HG03095 (cell line): ENCODE data around the gene NAV2.

ENCODE experiments used
- ATAC-seq: cut with Tn5 transposase; IDR thresholded peaks from one replicate; pipeline ENCODE4 v1.9.1; 2021; ENCODE audit warnings: moderate library complexity; ENCODE audit not compliant: unreplicated experiment

The NAV2 gene

DNA sequence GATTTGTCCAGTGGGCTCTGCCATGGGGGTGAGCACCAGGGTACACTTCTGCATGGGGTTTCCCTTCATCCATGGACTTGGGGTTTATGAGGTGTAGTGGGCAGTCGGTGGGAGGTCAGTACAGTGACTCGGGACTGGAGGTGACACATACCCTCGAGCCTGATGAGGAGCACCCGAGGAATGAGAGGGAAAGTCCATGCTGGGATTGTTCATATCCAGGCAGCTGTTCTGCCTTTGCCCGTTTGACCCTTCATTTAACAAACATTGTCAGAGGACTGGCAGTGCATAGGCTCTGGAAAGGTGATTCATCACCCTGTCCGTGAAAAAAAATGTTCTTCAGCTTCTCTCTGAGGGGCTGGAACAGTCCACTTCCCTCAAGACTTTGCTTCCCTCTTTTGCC is 2.7 kb downstream of the NAV2 start:
- no peak for ATAC-seq

DNA sequence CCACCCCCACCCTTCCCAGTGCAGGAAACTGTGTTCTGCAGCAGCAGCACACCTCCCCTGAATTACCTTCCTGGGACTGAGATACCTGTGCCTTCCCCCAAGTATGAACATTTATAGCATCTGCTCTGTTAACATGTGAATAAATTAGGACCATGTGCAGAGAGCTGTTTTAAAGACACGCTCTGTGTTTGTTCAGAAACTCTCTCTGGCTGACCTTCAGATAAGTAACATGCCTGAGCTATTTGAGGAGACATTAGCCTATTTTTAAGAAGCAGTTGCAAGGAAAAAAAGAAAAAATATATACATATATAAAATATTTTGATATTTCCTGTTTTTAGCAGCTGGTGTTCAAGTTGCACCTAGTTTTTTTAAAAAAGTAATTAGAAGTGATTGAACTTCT is 5.4 kb downstream of the NAV2 start:
- no peak for ATAC-seq

DNA sequence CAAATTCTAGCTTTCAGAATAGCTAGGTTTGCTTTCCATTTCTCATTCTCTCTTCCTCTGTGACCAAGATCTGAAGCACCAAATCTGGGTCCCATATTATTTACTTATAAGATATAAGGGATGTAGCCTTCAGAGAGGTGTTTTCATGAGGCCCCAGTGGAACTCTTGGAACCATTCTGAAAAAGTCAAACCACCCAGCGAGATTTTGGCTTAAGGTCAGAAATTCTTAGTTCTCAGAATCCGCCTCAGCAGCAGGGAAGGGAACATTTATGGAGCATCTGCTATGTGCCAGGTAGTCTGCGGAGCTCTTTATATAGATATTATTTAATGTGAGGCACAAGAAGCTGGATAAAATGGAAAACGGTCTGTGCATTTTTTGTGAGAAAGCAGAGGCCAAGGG is 6.3 kb downstream of the NAV2 start:
- no peak for ATAC-seq

DNA sequence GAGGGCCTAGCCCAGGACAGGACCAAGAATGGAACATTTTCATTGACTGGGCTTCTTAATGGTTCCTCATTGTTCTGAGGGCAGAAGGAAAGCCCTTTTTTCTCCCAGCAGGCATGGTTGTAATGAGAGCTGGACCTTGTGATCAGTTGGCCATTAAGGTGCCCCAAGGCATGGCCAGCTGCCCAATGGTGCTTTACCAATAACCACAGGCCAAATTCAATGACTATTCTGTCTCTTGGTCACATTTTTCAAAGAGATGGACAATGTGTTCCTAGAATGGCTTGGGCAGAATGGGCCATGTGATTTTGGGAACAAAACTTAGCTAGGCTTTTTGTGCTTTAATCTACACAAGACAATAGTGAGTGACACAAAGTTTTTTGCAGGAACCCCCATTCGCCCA is 7.3 kb downstream of the NAV2 start:
- ATAC-seq: no peak

DNA sequence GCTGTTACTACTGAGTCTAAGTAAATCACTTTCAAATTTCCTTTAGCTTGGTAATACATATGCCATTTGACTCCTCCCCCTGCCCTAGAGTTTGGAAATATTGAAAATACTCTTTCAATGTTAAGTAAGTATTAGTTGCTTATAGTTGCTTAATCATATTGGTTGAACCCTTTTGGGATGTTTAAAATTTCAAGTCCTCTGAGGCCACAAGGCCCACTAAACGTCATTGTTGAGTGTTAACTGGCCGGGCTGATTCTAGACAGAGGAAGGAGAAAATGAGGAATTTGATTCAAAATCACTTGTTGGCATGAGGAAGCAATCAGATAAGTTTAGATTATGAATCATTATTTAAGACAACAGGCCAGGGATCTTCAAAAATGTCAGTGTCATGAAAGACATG is 8.5 kb downstream of the NAV2 start:
- ATAC-seq: no peak

DNA sequence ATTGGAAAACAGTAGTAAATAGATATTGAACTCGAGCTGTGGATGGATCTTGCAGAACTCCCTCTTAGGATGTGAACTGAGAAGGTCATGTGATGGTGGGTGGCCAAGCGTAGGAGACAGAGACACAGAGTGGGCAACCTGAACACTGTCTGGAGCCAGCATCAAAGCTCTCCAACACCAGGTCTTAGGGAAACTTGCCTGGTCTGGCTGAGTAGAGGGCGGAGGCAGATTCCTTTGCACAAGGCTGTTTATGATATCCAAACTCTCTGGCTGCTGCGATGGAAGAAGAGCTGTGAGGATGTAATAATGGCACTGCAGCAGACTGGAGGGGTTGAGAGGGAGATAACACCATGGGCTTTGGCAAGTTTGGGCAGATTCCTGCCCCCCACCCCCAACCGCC is 10.1 kb downstream of the NAV2 start:
- ATAC-seq: no peak

DNA sequence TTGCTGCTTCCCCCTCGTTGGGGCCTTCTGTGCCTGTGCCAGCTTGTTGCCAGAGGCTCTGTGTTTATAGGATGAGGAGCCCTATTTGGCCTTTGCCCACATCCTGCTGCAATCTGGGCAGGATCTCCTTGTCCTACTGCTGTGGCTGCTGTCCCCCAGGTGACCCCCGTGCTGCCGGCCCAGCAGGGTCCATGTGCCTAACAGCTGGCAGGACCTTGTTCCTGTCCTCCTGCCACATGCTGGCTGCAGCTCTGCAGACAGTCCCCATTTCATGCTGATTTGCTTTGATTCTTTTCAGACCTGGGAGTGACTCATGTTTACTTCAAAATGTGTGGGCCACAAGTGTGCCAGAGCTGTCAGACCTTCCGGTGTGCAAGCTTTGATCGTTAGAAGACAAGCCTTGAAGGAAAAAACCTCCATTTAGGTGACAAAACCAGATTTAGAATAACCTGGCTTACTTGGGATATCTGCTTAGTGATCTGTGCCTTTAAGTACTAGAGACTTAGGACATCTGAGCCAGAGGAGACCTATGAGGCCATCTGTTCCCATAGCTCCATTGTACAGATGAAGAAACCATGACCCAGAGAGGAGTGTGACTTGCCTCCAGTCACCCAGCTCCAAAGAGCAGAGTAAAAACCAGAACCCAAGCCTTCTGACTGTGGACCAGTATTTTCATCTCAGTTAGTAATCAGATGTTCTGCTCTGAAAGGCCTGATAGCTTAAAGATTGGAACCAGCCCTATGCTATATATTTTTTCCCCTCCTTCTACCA is 11.1 kb downstream of the NAV2 start:
- no peak for ATAC-seq

DNA sequence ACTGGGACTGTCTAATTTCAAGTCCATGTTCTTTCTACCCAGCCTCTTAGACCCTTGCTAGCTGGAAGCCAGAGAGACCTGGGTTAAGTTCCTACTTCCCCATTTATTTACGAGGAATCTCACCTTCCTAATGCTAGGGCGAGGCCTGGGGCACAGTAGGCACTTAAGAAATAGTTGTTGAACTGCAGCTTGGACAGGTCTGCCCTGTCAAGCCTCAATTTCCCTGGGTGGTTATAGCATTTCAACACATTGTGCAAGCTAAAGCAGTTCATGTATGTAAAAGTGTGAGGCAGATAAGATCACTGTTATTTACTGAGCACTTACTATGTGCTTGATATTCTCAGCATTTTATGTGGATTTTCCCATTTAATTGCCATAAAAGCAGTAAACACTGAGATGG is 12.1 kb downstream of the NAV2 start:
- no peak for ATAC-seq

DNA sequence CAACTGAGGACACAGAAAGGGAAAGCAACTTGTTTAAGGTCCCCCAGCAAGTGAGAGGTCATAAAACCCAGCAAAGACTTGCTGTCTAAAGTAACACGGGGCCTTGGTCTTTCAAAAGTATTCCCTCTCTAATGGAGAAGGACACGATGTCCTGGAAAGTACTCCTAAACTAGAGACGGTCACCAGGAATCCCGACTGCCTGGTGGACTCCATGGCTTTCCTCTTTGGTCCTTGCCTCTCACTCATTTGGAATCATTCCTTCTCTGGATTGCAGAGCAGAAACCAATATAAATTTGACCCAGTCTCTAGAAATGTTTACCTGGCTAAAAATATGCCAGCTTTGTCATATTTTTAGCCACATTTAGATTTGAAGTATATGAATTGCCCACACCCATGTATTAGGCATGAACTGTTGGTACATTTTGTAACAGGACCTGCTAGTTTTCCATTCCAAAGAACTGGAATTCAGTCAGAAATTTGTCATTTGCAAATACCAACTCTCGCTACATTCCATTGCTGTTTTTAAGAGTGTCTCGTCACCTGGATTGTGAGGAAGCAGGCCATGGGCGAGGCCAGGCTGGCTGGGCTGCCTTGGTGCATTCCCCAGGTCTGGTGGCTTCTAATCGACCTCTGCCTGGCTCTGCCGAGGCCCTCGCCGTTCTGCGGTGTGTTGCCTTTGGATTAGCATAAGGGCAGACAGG is 12.9 kb downstream of the NAV2 start:
- ATAC-seq: no peak

DNA sequence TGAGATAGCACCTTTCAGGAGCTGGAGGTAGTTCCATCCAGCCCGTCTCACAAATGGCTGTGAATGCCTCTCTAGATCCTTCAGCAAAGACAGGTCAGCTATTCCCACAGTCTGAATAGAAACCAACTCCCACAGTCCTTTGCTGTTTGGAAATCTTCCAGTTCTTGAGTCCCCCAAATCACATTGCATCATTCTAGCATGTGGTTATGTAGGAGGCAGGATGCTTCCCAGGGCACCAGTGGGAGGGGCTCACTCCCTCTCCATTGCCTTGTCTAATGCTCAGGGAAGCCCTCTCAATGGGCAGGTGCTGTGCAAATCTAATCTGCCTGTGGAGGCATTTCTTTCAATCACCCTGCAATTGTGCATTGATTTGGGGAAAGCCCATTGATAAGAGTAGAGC is 14.6 kb downstream of the NAV2 start:
- ATAC-seq: no peak

DNA sequence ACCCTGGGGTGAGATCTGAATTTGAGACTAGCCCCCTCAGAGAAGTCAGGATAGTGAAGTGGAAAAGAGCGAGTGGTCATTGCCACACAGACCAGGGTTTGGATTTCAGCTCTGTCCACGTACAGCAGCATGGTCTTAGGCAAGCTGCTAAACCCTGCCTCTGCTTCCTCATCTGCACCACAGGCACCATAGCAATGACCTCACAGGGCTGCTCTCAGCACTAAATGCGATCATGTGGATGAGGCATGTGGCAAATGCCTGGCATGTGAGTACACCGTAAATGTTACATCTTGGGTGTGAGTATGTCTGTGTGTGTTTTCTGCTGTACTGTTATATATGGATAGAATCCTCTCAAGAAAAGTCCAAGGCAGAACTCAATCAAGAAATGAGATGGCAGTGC is 15.8 kb downstream of the NAV2 start:
- ATAC-seq: no peak

DNA sequence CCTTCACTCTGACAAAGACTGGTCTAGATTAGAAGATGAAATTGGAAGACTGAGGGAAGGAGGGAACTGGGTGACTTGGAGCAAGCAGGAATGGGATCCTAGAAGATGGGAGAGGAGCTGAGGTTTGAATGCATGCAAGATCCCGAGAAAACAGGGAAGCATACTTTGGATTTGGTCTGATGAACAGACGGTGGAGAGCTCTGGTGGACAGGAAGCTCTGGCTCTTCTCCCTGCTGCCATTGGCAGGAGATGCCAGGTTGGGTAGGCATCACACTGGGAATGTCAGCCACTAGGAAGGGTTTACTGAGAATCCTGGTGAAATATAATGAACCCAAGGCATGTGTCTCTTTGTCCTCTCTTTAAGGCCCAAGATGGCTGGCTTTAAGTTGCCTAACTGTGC is 16.5 kb downstream of the NAV2 start:
- ATAC-seq: no peak

DNA sequence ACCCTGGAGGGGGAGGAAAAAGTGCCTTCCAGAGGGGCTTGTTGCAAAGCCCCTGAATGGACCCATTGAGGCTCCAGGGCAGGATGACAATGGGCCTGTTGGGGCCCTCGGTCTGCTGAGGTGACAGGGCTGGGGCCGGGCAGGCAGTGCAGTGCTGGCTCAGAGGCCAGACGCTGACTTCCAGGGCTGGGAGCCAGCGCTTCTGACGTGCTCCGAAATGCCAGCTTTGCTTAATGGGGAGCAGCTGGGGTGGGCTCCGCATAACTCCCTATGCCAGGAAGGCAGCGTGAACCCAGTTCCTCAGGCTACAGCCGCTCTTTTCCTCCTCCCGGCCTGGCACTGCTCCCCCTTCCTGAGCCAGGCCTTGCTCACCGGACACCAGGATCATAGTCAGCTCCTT is 17.7 kb downstream of the NAV2 start:
- ATAC-seq: no peak

DNA sequence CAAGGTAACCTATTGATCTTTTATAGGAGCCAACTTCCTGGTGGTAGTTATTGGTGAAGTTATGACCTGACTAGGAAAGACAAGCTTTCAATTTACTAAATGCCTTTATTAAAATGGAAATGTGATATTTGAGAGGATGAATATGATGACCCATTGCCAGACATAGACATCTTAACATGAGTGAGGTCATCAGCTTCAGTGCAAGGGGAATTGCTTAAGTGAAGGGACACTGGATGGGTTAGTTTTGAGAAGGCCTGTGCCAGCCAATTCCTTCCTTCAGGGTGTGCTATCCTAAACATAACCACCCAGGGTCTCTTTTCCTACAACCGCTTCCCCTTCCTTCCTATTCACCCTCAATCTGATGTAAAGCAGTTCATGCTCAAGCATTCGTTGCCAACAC is 21.5 kb downstream of the NAV2 start:
- ATAC-seq: no peak

DNA sequence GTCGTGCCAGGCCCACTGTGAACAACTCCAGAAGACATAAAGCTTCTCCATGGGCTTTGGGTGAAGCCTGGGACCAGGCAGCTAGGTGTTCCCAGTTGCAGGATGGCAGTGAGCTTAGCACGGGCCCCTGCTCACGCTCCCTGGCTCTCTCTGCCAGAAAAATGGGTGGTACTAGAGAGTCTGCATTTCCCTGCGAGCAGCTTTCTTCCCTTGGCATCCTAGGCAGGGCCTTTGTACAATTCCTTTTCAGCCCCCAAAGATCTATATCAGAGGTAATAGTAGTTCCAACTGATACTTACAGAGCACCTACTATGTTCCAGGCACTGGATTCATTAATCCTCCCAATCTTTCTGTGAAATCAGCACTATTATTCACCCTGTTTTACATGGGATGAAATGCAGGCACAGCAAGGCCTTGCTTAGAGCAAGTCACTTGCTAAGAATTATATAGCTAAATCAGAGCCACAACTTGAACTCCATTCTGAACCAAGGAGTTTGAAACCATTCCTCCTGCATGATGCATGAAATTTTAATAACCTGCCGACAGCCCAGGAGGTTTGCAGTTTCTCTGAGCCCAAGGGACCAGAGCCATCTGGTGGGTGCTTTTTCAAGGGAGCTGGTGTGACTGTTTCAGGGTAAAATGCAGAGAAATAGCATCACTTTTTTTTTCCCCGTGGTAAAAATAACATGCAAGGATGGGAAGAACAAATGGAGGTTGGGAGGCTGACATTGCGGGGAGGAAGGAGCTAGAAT is 22.7 kb downstream of the NAV2 start:
- no peak for ATAC-seq

DNA sequence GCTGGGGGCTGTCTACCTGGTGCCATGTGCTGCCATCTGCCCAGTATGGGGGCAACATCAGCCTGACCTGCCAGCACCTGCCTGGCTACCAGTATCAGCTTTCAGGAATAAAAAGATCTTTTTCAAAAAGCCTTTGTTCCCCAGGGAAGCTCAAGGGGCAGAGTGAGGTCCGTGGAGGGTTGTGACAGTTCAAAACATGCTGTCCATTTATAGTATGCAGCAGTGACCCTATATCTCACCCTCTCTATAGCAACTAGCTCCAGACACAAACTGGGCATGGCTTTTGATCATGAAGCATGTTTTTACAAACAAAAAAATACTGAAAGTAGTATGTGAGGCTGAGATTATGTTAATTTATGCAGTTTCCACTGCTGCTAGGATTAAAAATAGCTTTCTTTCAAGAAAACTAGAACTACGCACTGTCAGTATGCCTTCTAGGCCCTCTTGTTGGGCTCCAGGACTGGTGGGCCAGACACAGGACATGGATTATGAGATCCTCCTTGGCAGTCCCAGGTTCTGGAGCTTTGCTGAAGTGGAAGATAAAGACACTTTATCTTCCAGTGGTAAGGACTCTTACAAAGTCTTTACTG is 23.4 kb downstream of the NAV2 start:
- no peak for ATAC-seq

DNA sequence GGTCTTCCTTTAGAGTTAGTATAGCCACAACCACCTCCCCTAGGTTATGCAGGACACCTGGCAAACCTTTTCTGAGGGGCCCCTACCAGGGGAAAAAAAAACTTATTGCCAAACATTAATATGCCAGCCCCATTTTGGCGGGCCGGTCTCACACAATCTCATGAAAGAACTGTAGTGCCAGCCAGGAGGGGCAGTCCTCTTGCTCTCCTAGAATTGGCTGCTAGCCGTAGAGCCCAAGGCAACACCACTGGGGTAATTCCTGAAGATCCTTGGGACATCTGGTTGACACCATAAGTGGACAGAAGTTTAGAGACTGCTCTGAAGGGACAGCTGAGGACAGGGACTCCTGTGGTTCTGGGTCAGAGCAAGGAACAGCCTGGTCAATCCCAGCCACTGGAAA is 24.2 kb downstream of the NAV2 start:
- ATAC-seq: no peak

DNA sequence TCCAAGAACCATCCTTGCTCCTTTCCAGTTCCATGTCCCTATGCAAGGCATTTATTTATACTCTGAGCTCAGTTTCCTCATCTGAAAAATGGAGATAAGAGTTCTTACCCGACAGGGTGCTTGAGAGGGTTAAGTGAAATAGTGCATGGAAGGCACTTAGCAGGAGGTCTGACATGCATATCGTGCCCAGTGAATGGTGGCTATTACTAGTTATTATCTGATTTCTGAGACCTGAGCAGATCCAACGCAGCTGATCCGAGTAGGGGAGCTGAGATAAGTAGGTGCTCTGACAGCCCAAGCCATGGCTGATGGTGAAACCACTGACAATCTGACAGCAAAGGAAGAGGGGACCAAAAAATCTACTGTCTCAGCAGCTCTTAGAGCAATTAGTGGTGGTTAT is 24.9 kb downstream of the NAV2 start:
- ATAC-seq: no peak

DNA sequence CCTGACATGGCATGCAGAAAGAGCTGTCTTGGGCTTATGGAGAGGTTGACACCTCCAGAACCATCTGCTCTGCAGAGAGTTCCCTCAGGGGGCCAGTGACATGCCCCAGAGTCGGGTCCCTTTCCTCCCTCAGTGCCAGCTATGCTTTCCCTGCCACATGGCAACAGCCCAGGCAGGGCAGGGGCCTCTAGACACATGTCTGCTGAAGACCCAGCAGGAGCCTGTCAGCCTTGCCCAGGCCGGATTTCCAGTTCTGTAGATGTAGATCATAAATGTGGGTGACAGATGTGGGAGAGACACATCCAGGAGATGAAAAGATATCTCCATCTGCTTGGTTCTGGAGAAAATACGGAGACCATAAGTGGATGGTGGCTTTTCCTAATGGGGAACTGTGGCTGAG is 25.5 kb downstream of the NAV2 start:
- no peak for ATAC-seq

DNA sequence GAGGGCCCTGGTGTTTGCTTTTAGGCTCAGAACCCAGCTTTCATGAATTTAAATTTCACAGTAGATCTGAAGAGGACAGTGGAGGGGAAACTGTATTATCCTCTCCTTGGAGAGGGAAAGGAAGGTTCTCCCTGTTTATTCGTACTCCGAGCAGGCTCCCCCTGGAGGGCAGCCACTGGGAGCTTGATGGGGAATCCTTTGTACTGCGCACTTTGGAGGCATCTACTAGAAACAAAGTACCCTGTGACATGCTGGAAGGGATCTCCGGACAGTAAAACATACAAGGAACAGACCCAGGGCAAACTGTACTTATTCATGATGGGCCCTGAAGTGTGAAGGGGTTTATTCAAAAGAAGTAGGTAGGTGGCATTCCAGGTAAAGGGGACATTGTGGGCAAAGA is 27.2 kb downstream of the NAV2 start:
- no peak for ATAC-seq

DNA sequence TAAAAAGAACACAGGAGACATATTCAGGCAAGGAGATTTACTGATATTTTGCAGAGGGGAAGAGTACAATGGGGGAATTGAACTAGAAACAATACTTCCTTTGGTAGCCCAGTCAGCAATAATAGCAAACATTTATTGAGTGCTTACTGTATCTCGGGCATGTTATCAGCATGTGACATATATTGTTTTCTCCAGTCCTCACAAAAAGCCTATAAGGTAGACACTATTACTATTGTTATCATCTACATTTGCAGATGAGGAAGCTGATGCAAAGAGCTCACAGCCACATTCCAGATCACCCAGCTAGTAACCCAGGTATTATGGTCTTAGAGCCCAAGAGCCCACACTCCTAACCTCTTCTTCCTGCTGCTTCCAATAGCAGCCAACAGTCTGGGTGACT is 27.9 kb downstream of the NAV2 start:
- no peak for ATAC-seq
